Right lobe of liver (tissue), 4 donors: Measurements from ENCODE around the gene TMEM247.

Source experiments
- CTCF ChIP-seq, 4 donors: fragments of 200-600 bp in 3 of 4; fragments of 450-650 bp in 1 of 4; IDR thresholded peaks; one replicate each; pipeline versions ENCODE4 v1.5.1 to v1.8.0; 2016 to 2022; ENCODE audit warnings: antibody characterized with exemption in 4 of 4, mild to moderate bottlenecking in 2 of 4
- POLR2A ChIP-seq: fragments of 450-650 bp; IDR thresholded peaks from one replicate; pipeline ENCODE4 v1.6.1; 2017; ENCODE audit warnings: antibody characterized with exemption, mild to moderate bottlenecking
- donor health status: DM: no; HTN: no; CAD: no.
- donor health status: DM: no; HTN: no; CAD: no.
- donor health status: DM: no; HTN: yes; CAD: no.

- TF ChIP-seq CTCF (IDR thresholded peaks at IDR 0.05) (no peak), POLR2A (no peak)
Measured at GRCh38 chr2:46471697-46472096, 7.7 kb upstream of the TMEM247 start.
